ENCODE data around the gene TBK1. TPM values are rescaled to one million over a fixed set of nuclear protein-coding genes. Genes with fewer than 3 reads are reported as not detected.

TBK1 gene
- total RNA-seq, 1 experiment from 2014 or later: 23.6 TPM

GRCh38 chr12:64491718-64492117, 39.8 kb downstream of the TBK1 start:
- H2BK5ac ChIP-seq (ENCODE audit: insufficient read length, low read length): no peak overlapping the region
- DNase-seq: no peak
- H3K4me1 ChIP-seq (ENCODE audit: insufficient read depth, low read length): no peaks in the 10 kb centered on the region
- no peaks in the 10 kb centered on the region for H3K27me3 Mint-ChIP-seq (ENCODE audit: low read depth)
- no peak overlapping the region for H2BK15ac ChIP-seq (ENCODE audit: low read depth, low read length)
- H3K9me3 ChIP-seq (ENCODE audit: control insufficient read depth, low read depth, low read length): no peaks in the 10 kb centered on the region
- H3K23ac ChIP-seq (ENCODE audit: insufficient read length, low read depth, low read length): no peak overlapping the region
- no peaks in the 10 kb centered on the region for H3K9me3 Mint-ChIP-seq
- H4K5ac ChIP-seq (ENCODE audit: insufficient read length, low read depth, low read length): no peak overlapping the region
- no peak overlapping the region for H2BK12ac ChIP-seq (ENCODE audit: insufficient read length, low read depth, low read length)
- H2BK120ac ChIP-seq (ENCODE audit: low read depth, low read length, poor library complexity, severe bottlenecking): no peak overlapping the region
- H2AFZ ChIP-seq (ENCODE audit: low read length): no peak overlapping the region
- WGBS (ENCODE audit: extremely low coverage, insufficient read length, low lambda C conversion rate): no CpG with 5 or more reads among the region's 1 CpG
- no peaks in the 10 kb centered on the region for H3K27me3 ChIP-seq (ENCODE audit: insufficient read depth, low read length)
- no peak overlapping the region for H3K4me2 ChIP-seq (ENCODE audit: insufficient read depth, insufficient read length, low read length)
- no peak overlapping the region for H3K9ac ChIP-seq (ENCODE audit: extremely low read depth, insufficient read length, low read length)
- no peaks in the 10 kb centered on the region for H3K4me1 Mint-ChIP-seq
- no peaks in the 10 kb centered on the region for H3K23me2 ChIP-seq (ENCODE audit: insufficient read length, low read depth, low read length, poor library complexity, severe bottlenecking)
- H3K27ac Mint-ChIP-seq: no peak overlapping the region
- H3K79me1 ChIP-seq (ENCODE audit: insufficient read depth, low read depth, low read length, poor library complexity, severe bottlenecking): no peaks in the 10 kb centered on the region
- no peak overlapping the region for H3K27ac ChIP-seq (ENCODE audit: insufficient read length, low read depth, low read length)
- no peak overlapping the region for H3K14ac ChIP-seq (ENCODE audit: insufficient read depth, low read length)
- no peak overlapping the region for H3K18ac ChIP-seq (ENCODE audit: insufficient read length, low read depth, low read length)
- no peak overlapping the region for H2AK5ac ChIP-seq (ENCODE audit: insufficient read length, low read length)
- H3K4ac ChIP-seq (ENCODE audit: low read depth, low read length): no peak overlapping the region
- TF ChIP-seq CTCF (conservative IDR thresholded peaks at IDR 0.05): no peak
- no peak overlapping the region for H4K91ac ChIP-seq (ENCODE audit: insufficient read length, low read depth, low read length)
- H4K8ac ChIP-seq (replicated peaks; ENCODE audit: insufficient read length, low read depth, low read length): no peak overlapping the region
- H3K36me3 Mint-ChIP-seq (ENCODE audit: insufficient read depth in 1 of 3, low read depth in 3 of 3): peaks cover 14 to 69% (median 48%) of the 10 kb centered on the region in 3 experiments; a peak in 6 of 7 replicates
- no peak overlapping the region for H3T11ph ChIP-seq (ENCODE audit: low read length)
- H3K79me2 ChIP-seq (ENCODE audit: insufficient read depth, low read length): no peaks in the 10 kb centered on the region; the same call in 1 of the 2 replicates
- no peak overlapping the region for H3K56ac ChIP-seq (ENCODE audit: insufficient read length, low read depth, low read length)
- no peak overlapping the region for H3K4me3 Mint-ChIP-seq
- no peaks in the 10 kb centered on the region for H4K20me1 ChIP-seq (ENCODE audit: control insufficient read depth, insufficient read depth, insufficient read length)
- no peak overlapping the region for H2BK20ac ChIP-seq (ENCODE audit: low read depth, low read length, poor library complexity, severe bottlenecking)
